Thoracic aorta (tissue), 2 donors: ENCODE results near the gene PTPN1. TPM values are rescaled to one million over a fixed set of nuclear protein-coding genes. Genes with fewer than 3 reads are reported as not detected.

Experiments
- ATAC-seq: fragments of 150-250 bp; one replicate; pipeline ENCODE4 v1.8.0; 2017; ENCODE audit warnings: low read depth; ENCODE audit not compliant: insufficient number of reproducible peaks, low FRiP score
- DNase-seq: peaks from one replicate; pipeline ENCODE4 v3.0.0-alpha.2; 2020; ENCODE audit warnings: low spot score
- H3K27ac ChIP-seq, 2 donors: fragments of 200-600 bp; sonication (generic); 1 replicate in 1 of 2; 2 replicates in 1 of 2; pipeline ENCODE4 v1.5.1; 2016; ENCODE audit warnings: mild to moderate bottlenecking in 2 of 2, moderate library complexity in 2 of 2
- H3K27me3 ChIP-seq: fragments of 200-600 bp; sonication (generic); replicated peaks from 2 replicates; pipeline ENCODE4 v1.6.0; 2016; ENCODE audit warnings: mild to moderate bottlenecking; ENCODE audit not compliant: insufficient read depth
- H3K36me3 ChIP-seq: fragments of 200-600 bp; sonication (generic); one replicate; pipeline ENCODE4 v1.5.1; 2016
- H3K4me1 ChIP-seq, 2 donors: fragments of 200-600 bp; sonication (generic); 1 replicate in 1 of 2; 2 replicates in 1 of 2; pipeline versions ENCODE4 v1.5.1 to v1.6.0; 2016; ENCODE audit warnings: low read depth in 2 of 2, mild to moderate bottlenecking in 1 of 2; ENCODE audit not compliant: control insufficient read depth in 1 of 2
- H3K4me3 ChIP-seq: fragments of 200-600 bp; sonication (generic); 2 replicates; pipeline ENCODE4 v1.5.1; 2016; ENCODE audit warnings: mild to moderate bottlenecking
- H3K9me3 ChIP-seq: fragments of 200-600 bp; sonication (generic); 2 replicates; pipeline ENCODE4 v1.5.1; 2016
- CTCF ChIP-seq: fragments of 200-600 bp; sonication (generic); IDR thresholded peaks from one replicate; pipeline ENCODE4 v1.5.1; 2019; ENCODE audit warnings: antibody characterized with exemption
- total RNA-seq, 2 donors: library from RNA; depleted of rRNA; stranded (reverse); fragments of >200 nt; gene quantifications; one replicate each; pipeline versions ENCODE4 v1.1.0 to v1.2.3, GENCODE V29; 2016

PTPN1 gene
- total RNA-seq, 2 donors from 2014 or later, result 32.5 to 68.9 TPM

GRCh38 chr20:50559856-50560638 lies 49.9 kb downstream of the PTPN1 start:
- H3K27me3 ChIP-seq, result no peaks in the 10 kb centered on the region
- H3K36me3 ChIP-seq, result no peaks in the 10 kb centered on the region
- peak overlapping the region in 1 of 2 donors; percentile 5 for H3K27ac ChIP-seq
- H3K4me3 ChIP-seq, result no peak overlapping the region
- DNase-seq, result no peak
- peaks cover 20 to 47% of the 10 kb centered on the region in 2 donors for H3K4me1 ChIP-seq
- no peak for ATAC-seq
- no peak for TF ChIP-seq CTCF
- no peaks in the 10 kb centered on the region for H3K9me3 ChIP-seq

GRCh38 chr20:50560867-50561266 lies 50.7 kb downstream of the PTPN1 start:
- Histone ChIP-seq H3K4me3 (peak overlapping the region; percentile 37), H3K4me1 (peaks cover 20 to 52% of the 10 kb centered on the region in 2 donors), H3K9me3 (no peaks in the 10 kb centered on the region), H3K27ac (peak overlapping the region; percentile 83 to 88), H3K27me3 (no peaks in the 10 kb centered on the region), H3K36me3 (no peaks in the 10 kb centered on the region)
- no peak for TF ChIP-seq CTCF
- ATAC-seq (no peak), DNase-seq (no peak)

- peak; percentile 83 for ATAC-seq
- H3K27ac ChIP-seq, result peak overlapping the region; percentile 83 to 88
- no peaks in the 10 kb centered on the region for H3K36me3 ChIP-seq
These were observed 51.3 kb downstream of the PTPN1 start for GRCh38 chr20:50561379-50562078.

GRCh38 chr20:50562262-50562701 lies 52.1 kb downstream of the PTPN1 start:
- Histone ChIP-seq H3K9me3 (no peaks in the 10 kb centered on the region), H3K4me3 (no peak overlapping the region), H3K4me1 (peaks cover 20 to 52% of the 10 kb centered on the region in 2 donors), H3K27ac (peak overlapping the region; percentile 83 to 88), H3K27me3 (no peaks in the 10 kb centered on the region), H3K36me3 (no peaks in the 10 kb centered on the region)
- DNase-seq (no peak), ATAC-seq (no peak)
- TF ChIP-seq CTCF, result no peak

More at GRCh38 chr20:50561379-50562078, 51.3 kb downstream of the PTPN1 start:
- no peak for TF ChIP-seq CTCF
- H3K27me3 ChIP-seq, result no peaks in the 10 kb centered on the region
- peaks cover 20 to 52% of the 10 kb centered on the region in 2 donors for H3K4me1 ChIP-seq
- H3K9me3 ChIP-seq, result no peaks in the 10 kb centered on the region
- peak; percentile 44 for DNase-seq
- H3K4me3 ChIP-seq, result peak overlapping the region; percentile 37
